GM12892 (cell line): Measurements from ENCODE around the gene NHLRC2.

Experiments
- POLR2A ChIP-seq: IDR thresholded peaks from 2 replicates; pipeline ENCODE4 v1.6.1; 2011; ENCODE audit warnings: low read depth, low read length, control low read depth
- POLR2AphosphoS5 ChIP-seq: IDR thresholded peaks from 2 replicates; pipeline ENCODE4 v1.6.1; 2011; ENCODE audit warnings: low read depth, low read length, control low read depth

GRCh38 chr10:113842171-113842570, 12.3 kb upstream of the NHLRC2 start:
- TF ChIP-seq POLR2A (no peak), POLR2AphosphoS5 (no peak)
